Sigmoid colon (tissue), 4 donors: ENCODE measurements around the gene NR1H3.

Experiments
- CTCF ChIP-seq, 4 experiments: fragments of 450-650 bp in 3 of 4; fragments of 200-600 bp in 1 of 4; IDR thresholded peaks; one replicate each; pipeline ENCODE4 v1.5.1; 2016 to 2019; ENCODE audit warnings: antibody characterized with exemption in 4 of 4, mild to moderate bottlenecking in 3 of 4, moderate library complexity in 2 of 4
- EP300 ChIP-seq, 4 donors: sonication (generic); formaldehyde crosslinking; IDR thresholded peaks; one replicate each; pipeline ENCODE4 v1.6.1; 2017; ENCODE audit warnings: antibody characterized with exemption in 4 of 4
- POLR2A ChIP-seq, 2 donors: fragments of 450-650 bp; IDR thresholded peaks; one replicate each; pipeline ENCODE4 v1.6.1; 2016; ENCODE audit warnings: antibody characterized with exemption in 2 of 2, mild to moderate bottlenecking in 2 of 2, moderate library complexity in 2 of 2
- POLR2AphosphoS5 ChIP-seq, 4 donors: sonication (generic); formaldehyde crosslinking; IDR thresholded peaks; one replicate each; pipeline ENCODE4 v1.6.1; 2017; ENCODE audit warnings: antibody characterized with exemption in 4 of 4

GRCh38 chr11:47251751-47252150 lies 6.0 kb upstream of the NR1H3 start:
- no peak for TF ChIP-seq POLR2A (IDR thresholded peaks at IDR 0.05)
- TF ChIP-seq CTCF (IDR thresholded peaks at IDR 0.05): no peak
- no peak for TF ChIP-seq EP300 (IDR thresholded peaks at IDR 0.05)
- TF ChIP-seq POLR2AphosphoS5 (IDR thresholded peaks at IDR 0.05): no peak
